SJSA1 (cell line): ENCODE data around the gene L3MBTL1. TPM values are rescaled to one million over a fixed set of nuclear protein-coding genes. Genes with fewer than 3 reads are reported as not detected.
"Not testable (repeated sequence)": the region's sequence is repeated elsewhere in the genome, so short reads cannot be mapped to it uniquely, and the experiment has no call there.

ENCODE experiments used
- DNase-seq, 2 experiments: peaks; one replicate each; pipeline ENCODE4 v3.0.0-alpha.2; 2015 to 2020; ENCODE audit warnings: low spot score in 2 of 2, low read depth in 1 of 2
- H3K27ac ChIP-seq: fragments of 250-450 bp; sonication (Bioruptor Pico); 2 replicates; pipeline ENCODE4 v1.5.1; 2020; ENCODE audit warnings: mild to moderate bottlenecking, moderate library complexity
- H3K27me3 ChIP-seq: fragments of 250-450 bp; sonication (Bioruptor Pico); replicated peaks from 2 replicates; pipeline ENCODE4 v1.5.1; 2020; ENCODE audit warnings: mild to moderate bottlenecking, moderate library complexity
- H3K36me3 ChIP-seq: fragments of 250-450 bp; sonication (Bioruptor Pico); 2 replicates; pipeline ENCODE4 v1.5.1; 2020; ENCODE audit warnings: mild to moderate bottlenecking
- H3K4me1 ChIP-seq: fragments of 250-450 bp; sonication (Bioruptor Pico); replicated peaks from 2 replicates; pipeline ENCODE4 v1.6.1; 2021; ENCODE audit warnings: mild to moderate bottlenecking
- H3K4me3 ChIP-seq: fragments of 250-450 bp; sonication (Bioruptor Pico); 2 replicates; pipeline ENCODE4 v1.5.1; 2020; ENCODE audit warnings: mild to moderate bottlenecking
- H3K9me3 ChIP-seq: fragments of 250-450 bp; sonication (Bioruptor Pico); replicated peaks from 2 replicates; pipeline ENCODE4 v1.5.1; 2020; ENCODE audit warnings: mild to moderate bottlenecking
- total RNA-seq: library from RNA; depleted of rRNA; stranded (reverse); fragments of >200 nt; shearing (Covaris generic); gene quantifications from 2 replicates; pipeline ENCODE4 v1.2.3, GENCODE V29; 2014; rRNA removed

The L3MBTL1 gene
- total RNA-seq, 1 experiment from 2014 or later, result not detected

- Histone ChIP-seq H3K9me3 (no peaks in the 10 kb centered on the region), H3K27me3 (no peaks in the 10 kb centered on the region), H3K36me3 (no peaks in the 10 kb centered on the region), H3K27ac (peak overlapping the region; percentile 34), H3K4me3 (no peak overlapping the region), H3K4me1 (peaks cover 27% of the 10 kb centered on the region)
- peak in 1 of 2 experiments; percentile 49 for DNase-seq
These were observed 77.1 kb downstream of the L3MBTL1 start for GRCh38 chr20:43584448-43585136.

- H3K36me3 ChIP-seq, result no peaks in the 10 kb centered on the region
- H3K9me3 ChIP-seq, result no peaks in the 10 kb centered on the region
- H3K27me3 ChIP-seq, result no peaks in the 10 kb centered on the region
- H3K27ac ChIP-seq, result no peak overlapping the region
- DNase-seq, result no peak
- no peak overlapping the region for H3K4me3 ChIP-seq
- H3K4me1 ChIP-seq, result peaks cover 37% of the 10 kb centered on the region
These were observed 79.1 kb downstream of the L3MBTL1 start for GRCh38 chr20:43586641-43587040.

- H3K27me3 ChIP-seq, DNase-seq, H3K36me3 ChIP-seq, H3K4me3 ChIP-seq, H3K27ac ChIP-seq, H3K9me3 ChIP-seq: not testable (repeated sequence)
- H3K4me1 ChIP-seq, result peaks cover 35% of the 10 kb centered on the region
These were observed 81.0 kb downstream of the L3MBTL1 start for GRCh38 chr20:43588526-43588925.

- H3K4me1 ChIP-seq, result peaks cover 20% of the 10 kb centered on the region
- H3K27ac ChIP-seq, result peak overlapping the region; percentile 85
- H3K4me3 ChIP-seq, result peak overlapping the region; percentile 74
- 0 out of 2 replicates have a peak, but pooled peaks cover 3% of the 10 kb centered on the region for H3K36me3 ChIP-seq
- no peaks in the 10 kb centered on the region for H3K9me3 ChIP-seq
- no peaks in the 10 kb centered on the region for H3K27me3 ChIP-seq
- no peak for DNase-seq
These were observed 82.5 kb downstream of the L3MBTL1 start for GRCh38 chr20:43590036-43590391.

- no peaks in the 10 kb centered on the region for H3K27me3 ChIP-seq
- H3K27ac ChIP-seq, result peak within 1 kb of the TSS; percentile 85
- no peaks in the 10 kb centered on the region for H3K9me3 ChIP-seq
- peak; percentile 90 to 97 for DNase-seq
- H3K36me3 ChIP-seq, result peaks cover 7% of the 10 kb centered on the region
- H3K4me3 ChIP-seq, result peak within 1 kb of the TSS; percentile 74
- H3K4me1 ChIP-seq, result peaks cover 16% of the 10 kb centered on the region
These were observed 83.2 kb downstream of the L3MBTL1 start, which contains the start of gene IFT52 for GRCh38 chr20:43590392-43591303. Gene IFT52 (plus strand): TSS chr20:43590937. CDS start chr20:43594699, 3,762 bp downstream.

Other genes with a start within 250 kb of the L3MBTL1 start
- 37.8 and 44.3 TPM in 2 replicates for gene SRSF6, start 49.8 kb upstream of the L3MBTL1 start, total RNA-seq
- gene SGK2, start 51.3 kb downstream of the L3MBTL1 start, total RNA-seq, result not detected in 2 replicates
- gene IFT52, start 83.2 kb downstream of the L3MBTL1 start, total RNA-seq, result 32.5 and 34.7 TPM in 2 replicates
- gene MYBL2, start 159.4 kb downstream of the L3MBTL1 start, total RNA-seq, result 73.6 and 80.8 TPM in 2 replicates
- gene GTSF1L, start 219.3 kb downstream of the L3MBTL1 start, total RNA-seq, result not detected in 2 replicates